VCaP (cell line): ENCODE measurements around the gene PCDH1.
"Not testable (repeated sequence)": the region's sequence is repeated elsewhere in the genome, so short reads cannot be mapped to it uniquely, and the experiment has no call there.

Experiments
- H3K27ac ChIP-seq: fragments of 450-650 bp; 2 replicates; pipeline ENCODE4 v1.5.1; 2017
- TF ChIP-seq, protein P1 (sequence below): fragments of 450-650 bp; conservative IDR thresholded peaks from 2 replicates; pipeline ENCODE4 v1.5.1; 2017; ENCODE audit warnings: mild to moderate bottlenecking, moderate library complexity

PCDH1 gene

DNA sequence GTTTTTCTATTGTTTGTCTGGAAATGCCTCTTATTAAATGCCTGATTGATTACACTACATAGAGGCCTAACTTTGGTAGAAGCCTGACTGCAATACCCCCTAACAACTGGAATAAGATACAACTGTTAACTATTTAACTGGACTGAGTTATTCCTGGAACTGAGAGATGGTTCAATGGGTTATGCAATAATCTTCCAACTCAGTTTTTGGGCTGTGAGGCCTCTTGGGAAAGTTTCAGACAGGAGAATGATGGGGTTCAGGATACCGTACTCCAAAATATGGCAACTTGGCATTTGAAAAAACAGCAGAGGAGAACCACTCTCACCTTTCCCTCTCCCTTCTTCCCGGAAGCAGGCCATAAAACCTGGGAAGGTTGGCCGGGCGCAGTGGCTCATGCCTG, 19.2 kb upstream of the PCDH1 start:
- no peak overlapping the region for H3K27ac ChIP-seq
- TF ChIP-seq, protein P1, sequence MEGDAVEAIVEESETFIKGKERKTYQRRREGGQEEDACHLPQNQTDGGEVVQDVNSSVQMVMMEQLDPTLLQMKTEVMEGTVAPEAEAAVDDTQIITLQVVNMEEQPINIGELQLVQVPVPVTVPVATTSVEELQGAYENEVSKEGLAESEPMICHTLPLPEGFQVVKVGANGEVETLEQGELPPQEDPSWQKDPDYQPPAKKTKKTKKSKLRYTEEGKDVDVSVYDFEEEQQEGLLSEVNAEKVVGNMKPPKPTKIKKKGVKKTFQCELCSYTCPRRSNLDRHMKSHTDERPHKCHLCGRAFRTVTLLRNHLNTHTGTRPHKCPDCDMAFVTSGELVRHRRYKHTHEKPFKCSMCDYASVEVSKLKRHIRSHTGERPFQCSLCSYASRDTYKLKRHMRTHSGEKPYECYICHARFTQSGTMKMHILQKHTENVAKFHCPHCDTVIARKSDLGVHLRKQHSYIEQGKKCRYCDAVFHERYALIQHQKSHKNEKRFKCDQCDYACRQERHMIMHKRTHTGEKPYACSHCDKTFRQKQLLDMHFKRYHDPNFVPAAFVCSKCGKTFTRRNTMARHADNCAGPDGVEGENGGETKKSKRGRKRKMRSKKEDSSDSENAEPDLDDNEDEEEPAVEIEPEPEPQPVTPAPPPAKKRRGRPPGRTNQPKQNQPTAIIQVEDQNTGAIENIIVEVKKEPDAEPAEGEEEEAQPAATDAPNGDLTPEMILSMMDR: no peak

DNA sequence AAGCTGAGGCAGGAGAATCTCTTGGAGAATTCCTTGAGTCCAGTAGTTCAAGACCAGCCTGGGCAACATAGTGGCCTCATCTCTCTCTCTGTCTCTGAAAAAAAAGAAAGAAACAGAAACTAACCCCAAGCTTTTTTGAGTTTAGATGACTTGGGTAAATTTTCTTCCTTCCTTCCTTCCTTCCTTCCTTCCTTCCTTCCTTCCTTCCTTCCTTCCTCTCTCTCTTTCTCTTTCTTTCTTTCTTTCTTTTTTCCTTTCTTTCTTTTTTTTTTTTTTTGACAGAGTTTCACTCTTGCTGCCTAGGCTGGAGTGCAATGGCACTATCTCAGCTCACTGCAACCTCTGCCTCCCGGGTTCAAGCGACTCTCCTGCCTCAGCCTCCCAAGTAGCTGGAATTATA, 12.2 kb upstream of the PCDH1 start:
- not testable (repeated sequence) for H3K27ac ChIP-seq

DNA sequence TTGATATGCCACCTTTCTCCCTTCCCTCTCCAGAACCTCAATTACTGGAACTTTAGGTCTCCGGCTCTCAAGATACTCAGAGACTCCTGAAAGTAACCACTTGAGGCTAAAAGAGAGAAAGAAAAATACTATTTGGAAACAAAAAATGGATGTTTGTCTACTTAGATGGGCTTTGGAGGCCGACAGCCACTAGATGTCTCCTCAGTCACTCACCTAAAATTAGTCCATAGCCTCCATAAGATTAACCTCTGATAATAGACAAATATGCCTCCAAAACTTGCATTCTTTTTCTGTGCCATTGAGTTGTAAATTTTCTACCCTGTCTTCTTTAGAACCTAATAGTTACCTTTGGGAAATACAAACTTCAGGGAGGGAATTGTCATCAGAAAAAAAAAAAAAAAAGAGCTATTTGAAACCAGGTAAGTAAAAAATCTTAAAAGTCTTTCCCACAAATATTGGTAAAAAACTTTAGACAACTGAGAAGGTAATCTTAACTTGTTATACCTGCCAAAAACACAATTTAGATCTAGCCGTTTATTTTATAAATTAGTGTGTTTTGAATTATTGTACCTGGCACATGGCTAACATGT, 11.2 kb upstream of the PCDH1 start:
- TF ChIP-seq, protein P1: peak; percentile 77
- H3K27ac ChIP-seq: no peak overlapping the region

GRCh38 chr5:141883892-141884318, 5.7 kb upstream of the PCDH1 start:
- TF ChIP-seq, protein P1: no peak
- no peak overlapping the region for H3K27ac ChIP-seq

GRCh38 chr5:141883184-141883891, 5.1 kb upstream of the PCDH1 start:
- TF ChIP-seq, protein P1: no peak
- no peak overlapping the region for H3K27ac ChIP-seq

- TF ChIP-seq, protein P1: no peak
- no peak overlapping the region for H3K27ac ChIP-seq
Measured at GRCh38 chr5:141882594-141883183, 4.5 kb upstream of the PCDH1 start.

GRCh38 chr5:141881886-141882285, 3.7 kb upstream of the PCDH1 start:
- TF ChIP-seq, protein P1: no peak
- H3K27ac ChIP-seq: no peak overlapping the region
